ENCODE results near the gene OLFML2A.
"Not testable (repeated sequence)": the region's sequence is repeated elsewhere in the genome, so short reads cannot be mapped to it uniquely, and the experiment has no call there.

Gene OLFML2A

DNA sequence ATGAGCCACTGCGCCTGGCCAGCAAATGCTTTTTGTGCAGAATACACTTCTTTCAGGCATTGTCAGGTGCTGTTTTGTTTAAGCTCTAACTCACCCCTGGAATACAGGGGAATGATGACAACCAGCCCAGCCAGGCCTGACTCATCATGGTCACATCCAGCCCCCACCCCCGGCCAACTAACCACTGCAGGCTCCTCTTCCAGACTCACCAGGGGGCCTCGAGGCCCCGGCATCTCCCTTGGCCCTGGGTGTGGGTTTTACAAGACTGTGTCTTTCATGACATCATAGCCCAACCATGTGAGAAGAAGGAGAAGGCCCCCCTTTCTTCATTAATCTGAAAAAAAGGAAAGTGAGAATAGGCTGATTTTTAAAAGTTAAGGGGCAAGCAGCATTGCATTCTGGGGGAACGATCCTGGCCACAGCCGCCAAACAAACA is 35.5 kb downstream of the OLFML2A start:
- no peak overlapping the region for H3K4me3 ChIP-seq (ENCODE audit: low read length)
- DNase-seq (ENCODE audit: low read depth, low spot score) = no peak

DNA sequence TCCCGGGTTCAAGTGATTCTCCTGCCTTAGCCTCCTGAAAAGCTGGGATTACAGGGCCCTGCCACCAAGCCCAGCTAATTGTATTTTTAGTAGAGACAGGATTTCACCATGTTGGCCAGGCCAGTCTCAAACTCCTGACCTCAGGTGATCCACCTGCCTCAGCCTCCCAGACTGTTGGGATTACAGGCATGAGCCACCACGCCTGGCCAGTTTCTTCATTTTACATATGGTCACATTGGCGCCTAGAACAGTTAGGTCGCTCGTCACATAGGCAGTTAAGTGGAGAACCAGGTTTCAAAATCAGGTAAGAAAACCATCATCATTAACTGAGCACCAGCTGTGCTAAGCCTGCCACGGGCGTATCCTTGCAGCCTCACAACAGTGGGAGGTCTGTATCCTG is 36.1 kb downstream of the OLFML2A start:
- no peak for DNase-seq (ENCODE audit: low read depth, low spot score)
- H3K4me3 ChIP-seq (ENCODE audit: low read length) = no peak overlapping the region

DNA sequence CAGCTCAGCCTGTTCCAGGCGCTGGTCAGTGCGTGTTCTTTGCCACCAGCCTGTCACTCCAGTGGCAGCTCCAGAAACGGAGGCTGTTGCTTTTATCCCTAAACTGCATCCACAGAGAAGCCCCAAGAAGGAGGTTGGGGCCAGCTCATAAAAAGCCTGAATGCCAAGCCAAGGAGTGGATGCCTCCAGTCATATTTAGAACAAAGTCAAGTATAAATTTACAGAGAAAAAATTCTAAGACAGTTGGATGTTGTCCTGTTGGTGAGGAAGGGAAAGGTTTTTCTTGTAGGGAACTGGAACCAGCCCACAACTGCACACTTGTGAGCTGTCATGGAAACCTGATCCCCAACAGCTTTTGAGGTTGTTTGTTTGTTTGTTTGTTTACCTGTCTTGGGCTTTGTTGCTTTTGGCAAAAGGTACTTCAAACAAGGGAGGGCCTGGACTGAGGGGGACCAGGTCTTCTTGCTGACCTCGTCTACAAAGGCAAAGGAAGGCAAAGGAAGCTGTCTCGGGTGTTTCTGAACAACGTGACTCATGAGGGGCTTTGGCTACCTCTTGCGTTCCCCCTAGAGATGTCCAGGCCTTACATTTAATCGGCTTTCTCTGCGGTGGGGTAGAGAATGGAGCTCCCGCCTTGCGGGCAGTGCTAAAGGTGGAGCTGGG is 36.7 kb downstream of the OLFML2A start:
- DNase-seq (ENCODE audit: low read depth, low spot score) = no peak
- no peak overlapping the region for H3K4me3 ChIP-seq (ENCODE audit: low read length)

DNA sequence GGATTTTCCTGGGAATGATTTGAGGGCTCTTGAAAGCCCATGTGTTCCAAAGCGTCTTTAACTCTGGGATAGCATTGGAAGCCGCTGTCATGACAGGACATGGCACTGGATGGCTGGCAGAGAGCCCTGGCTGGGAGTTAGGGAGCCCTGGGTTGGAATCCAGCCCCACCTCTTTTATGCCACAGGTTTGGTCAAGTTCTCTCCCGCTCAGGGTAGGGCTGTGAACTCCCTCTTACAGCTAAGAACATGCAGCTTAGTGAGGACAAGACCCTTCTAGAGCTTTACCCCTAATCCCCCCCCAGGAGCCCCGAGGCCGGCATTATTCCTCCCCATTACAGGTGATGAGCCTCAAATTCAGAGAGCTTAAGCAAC is 37.2 kb downstream of the OLFML2A start:
- no peak overlapping the region for H3K4me3 ChIP-seq (ENCODE audit: low read length)
- no peak for DNase-seq (ENCODE audit: low read depth, low spot score)

DNA sequence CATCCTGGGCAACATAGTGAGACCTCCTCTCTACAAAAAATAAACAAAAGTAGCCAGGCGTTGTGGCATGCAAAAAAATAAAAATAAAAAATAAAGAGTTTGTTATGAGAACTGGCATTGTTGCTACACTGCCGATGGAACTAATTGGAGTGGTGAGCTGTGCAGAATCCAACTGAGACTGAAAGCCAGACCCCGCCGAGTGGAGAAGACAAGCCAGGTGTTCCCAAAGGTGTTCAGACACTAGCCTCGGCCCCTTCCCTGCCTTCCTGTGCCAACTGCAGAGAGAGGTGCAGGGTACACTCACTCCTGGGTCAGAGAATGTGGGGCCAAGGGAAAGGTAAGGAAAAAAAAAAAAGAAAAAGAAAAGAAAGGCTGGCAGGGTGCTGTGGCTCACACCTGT is 38.7 kb downstream of the OLFML2A start:
- no peak for DNase-seq (ENCODE audit: low read depth, low spot score)
- no peak overlapping the region for H3K4me3 ChIP-seq (ENCODE audit: low read length)

DNA sequence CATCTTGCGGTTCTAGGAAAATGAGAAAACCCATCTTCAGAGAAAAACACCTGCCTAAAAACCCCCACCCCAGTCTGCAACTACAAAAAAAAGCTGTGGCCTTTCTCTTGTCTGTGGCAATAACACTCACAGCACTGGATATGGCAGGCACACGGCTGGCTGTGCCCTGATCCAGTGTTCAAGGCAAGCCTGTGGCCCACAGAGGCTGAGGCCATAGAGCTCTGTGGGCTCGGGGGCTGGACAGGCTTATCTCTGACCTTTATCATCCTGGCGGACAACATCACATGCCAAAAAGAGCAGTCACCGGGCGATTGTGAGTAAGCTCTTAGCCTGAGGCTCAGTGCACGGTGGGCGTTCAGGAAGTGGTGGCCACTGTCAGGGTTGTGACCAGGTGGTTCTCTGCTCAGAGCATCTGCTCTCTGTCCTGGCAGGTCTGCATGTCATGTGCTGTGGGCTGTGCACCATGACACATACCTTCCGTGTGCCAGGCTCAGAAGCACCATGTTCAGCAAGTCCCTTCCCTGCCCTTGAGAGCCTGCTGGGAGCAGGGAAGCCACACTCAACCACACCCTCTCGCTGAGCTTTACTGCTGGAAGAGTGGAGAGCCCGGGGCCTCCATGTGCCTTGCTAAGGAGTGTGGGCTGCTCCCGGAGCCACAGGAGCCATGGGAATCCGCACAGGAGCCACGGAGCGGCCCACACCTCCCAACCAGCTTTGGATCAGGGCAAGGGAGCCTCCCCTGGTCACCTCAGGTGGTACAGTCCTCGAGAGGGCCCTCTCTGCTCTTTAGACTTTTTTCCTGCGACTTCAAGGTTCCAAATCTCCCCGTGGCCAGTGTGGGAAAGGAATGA is 41.7 kb downstream of the OLFML2A start:
- H3K4me3 ChIP-seq (ENCODE audit: low read length) = no peak overlapping the region
- no peak for DNase-seq (ENCODE audit: low read depth, low spot score)

DNA sequence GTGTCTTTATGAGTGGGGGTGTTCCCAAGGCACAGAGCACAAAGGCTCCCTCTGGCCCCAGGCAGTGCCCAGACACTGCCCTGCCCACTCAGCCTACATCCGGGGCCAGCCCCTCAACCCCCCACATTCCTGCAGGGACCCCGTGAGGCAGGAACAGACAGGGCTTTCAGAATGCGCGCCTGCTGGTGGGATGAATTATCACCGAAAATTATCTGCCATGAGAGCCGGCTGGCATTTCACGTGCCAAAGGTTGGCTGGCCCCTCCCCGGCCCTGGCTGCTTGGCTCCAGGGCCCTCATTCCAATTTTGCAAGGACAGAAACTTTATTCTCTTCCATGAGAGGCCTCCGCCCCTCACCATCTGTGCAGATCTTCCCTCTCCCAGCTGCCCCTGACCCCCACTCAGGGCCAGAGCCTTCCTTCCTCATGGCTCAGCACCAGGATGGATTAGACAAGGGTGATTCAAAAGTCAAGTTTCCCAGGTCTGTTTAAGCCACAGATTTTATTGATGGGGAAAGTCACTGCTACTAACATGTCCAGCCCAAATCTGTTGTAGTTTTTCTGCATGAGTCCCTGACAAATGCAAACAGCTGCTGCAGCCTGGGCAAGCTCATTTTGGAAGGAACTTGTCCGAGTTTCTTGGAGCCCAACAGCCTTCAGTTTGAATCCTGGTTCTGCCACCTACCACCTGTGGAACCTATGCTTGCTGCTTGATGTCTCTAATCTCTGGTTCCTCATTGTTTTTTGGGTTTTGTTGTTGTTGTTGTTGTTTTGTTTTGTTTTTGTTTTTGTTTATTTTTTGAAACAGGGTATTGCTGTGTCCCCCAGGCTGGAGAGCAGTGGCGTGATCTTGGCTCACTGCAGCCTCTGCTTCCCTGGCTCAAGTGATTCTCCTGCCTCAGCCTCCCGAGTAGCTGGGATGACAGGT is 44.0 kb downstream of the OLFML2A start:
- DNase-seq (ENCODE audit: low read depth, low spot score) = no peak
- H3K4me3 ChIP-seq (ENCODE audit: low read length) = no peak overlapping the region

DNA sequence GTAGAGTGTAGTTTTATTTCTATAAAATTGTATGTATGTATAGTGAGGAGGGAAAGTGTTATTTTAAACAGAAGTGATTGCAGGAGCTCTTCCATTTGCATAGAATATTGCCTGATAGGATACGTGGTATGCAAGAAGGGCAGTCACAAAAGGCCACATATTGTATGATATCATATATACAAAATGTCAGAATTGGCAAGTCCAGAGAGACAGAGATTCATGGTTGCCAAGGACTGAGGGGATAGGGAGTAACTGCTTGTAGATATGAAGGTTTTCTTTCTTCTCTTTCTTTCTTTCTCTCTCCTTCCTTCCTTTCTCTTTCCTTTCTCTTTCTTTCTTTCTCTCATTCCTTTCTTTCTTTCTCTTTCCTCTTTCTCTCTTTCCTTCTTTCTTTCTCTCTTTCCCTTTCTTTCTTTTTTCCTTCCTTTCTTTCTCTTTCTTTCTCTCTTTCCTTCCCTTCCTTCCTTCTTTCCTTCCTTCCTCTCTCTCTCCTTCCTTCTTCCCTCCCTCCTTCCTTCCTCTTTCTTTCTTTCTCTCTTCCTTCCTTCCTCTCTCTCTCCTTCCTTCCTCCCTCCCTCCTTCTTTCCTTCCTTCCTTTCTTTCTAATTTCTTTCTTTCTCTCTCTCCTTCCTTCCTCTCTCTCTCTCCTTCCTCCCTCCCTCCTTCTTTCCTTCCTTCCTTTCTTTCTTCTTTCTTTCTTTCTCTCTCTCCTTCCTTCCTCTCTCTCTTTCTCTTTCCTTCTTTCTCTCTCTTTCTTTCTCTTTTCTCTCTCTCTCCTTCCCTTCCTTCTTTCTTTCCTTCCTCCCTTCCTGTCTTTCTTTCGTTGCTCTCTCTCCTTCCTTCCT is 51.8 kb downstream of the OLFML2A start:
- no peak overlapping the region for H3K4me3 ChIP-seq (ENCODE audit: low read length)
- no peak for DNase-seq (ENCODE audit: low read depth, low spot score)

DNA sequence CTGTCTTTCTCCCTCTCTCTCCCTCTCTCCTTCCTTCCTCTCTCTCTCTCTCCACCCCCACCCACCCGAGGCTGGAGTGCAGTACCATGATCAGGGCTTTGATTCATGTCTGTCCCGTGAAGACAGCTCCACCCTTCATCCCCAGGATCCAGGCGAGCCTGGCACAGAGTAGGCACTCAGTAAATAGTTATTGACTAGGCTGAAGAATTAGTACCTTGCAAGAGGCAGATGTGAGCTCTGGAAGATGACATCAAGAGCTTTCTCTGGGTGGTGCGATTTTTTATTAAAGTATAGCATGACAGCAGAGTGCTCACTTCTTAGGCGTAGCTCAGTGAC is 52.4 kb downstream of the OLFML2A start:
- H3K4me3 ChIP-seq (ENCODE audit: low read length) = no peak overlapping the region
- no peak for DNase-seq (ENCODE audit: low read depth, low spot score)

DNA sequence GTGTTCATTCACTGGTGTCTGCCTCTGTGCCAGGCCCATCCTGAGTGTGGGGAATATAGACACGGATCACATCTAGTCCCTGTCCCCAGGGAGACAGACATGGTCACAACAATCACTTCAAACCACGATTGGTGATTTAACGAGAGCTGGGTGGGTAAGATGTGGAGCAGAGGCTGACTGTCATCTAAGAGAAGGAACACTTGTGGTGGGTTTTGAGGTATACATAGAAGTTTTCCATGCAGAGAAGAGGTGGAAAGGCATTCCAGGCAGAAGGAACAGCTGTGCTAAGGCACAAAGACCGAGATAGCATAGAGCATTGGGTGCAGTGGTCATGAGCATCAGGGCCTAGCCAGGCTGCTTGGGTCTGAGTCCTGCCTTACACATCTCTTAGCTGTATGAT is 53.7 kb downstream of the OLFML2A start:
- no peak overlapping the region for H3K4me3 ChIP-seq (ENCODE audit: low read length)
- DNase-seq (ENCODE audit: low read depth, low spot score) = no peak

DNA sequence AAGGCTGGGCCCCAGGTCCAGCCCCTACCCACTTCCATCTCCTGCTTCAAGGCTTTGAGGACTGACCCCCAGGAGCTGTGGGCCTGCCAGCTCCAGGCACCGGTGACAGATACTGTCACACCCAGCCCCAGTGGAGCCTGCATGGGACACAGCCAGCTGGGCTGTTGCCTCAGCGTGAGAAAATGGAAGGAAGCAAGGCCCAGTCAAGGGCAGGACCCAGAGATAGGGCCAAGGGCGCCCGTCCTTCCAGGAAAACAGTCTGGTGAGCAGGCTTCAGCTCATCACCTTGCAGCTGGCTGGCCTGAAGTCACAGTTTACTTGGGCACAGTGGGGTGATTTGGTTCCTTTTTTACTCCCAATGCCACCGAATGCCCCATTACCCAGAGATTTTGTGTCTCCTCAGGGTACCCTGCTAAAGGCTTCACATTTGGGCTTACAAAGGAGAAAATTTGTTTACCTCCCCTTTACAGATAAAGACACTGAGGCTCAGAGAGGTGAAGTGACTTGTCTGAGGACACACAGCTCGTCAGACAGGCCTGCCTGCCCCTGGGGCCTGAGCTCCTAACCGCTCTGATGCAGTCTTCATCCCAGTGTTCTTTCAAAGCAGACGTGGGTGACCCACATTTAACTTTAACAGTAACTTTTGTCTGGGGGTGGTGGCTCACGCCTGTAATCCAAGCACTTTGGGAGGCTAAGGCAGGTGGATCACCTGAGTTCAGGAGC is 54.9 kb downstream of the OLFML2A start:
- H3K4me3 ChIP-seq (ENCODE audit: low read length) = no peak overlapping the region
- no peak for DNase-seq (ENCODE audit: low read depth, low spot score)

DNA sequence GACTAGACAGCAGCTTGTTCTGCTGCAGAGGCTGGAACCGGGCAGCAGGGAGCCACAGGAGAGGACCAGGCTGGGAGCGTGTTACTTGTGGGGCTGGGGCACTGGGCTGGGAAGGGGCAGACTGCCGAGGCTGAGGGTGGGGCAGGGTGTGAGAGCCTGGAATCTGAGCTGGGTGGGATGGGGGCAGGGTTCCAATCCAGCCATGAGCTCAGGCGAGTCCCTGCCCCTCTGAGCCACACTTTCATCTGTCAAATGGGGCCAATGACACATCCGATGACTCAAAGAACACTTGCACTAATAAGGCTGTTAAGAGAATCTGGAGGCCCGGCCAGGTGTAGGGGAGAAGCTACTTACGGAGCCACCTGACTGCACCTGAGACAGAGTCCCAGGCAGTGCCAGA is 57.7 kb downstream of the OLFML2A start:
- DNase-seq (ENCODE audit: low read depth, low spot score) = no peak
- no peak overlapping the region for H3K4me3 ChIP-seq (ENCODE audit: low read length)

DNA sequence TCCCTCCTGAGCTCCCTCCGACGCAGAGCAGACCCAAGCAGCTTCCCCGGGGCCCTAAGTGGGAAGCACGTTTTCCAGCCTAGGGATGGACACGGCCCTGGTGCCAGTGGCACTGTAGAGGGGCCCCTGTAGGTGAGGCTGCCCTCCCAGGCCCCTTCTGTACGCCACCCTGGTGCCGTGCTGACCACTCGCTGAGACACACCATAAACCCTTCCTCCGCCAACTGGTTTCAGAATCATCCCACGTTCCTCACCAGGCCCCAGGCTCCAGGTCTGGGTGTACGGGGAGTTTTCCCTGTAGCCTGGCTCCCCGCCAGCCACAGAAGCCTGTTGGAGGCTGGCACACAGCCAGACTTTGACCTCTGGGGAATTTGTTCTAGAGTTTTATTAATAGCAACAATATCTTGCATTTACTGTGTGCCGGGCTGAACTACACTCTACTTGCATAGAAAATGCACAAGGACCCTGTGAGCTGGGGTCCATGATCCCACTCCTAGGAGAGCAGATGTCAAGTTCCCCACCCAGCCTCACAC is 58.2 kb downstream of the OLFML2A start:
- DNase-seq (ENCODE audit: low read depth, low spot score) = no peak
- no peak overlapping the region for H3K4me3 ChIP-seq (ENCODE audit: low read length)

DNA sequence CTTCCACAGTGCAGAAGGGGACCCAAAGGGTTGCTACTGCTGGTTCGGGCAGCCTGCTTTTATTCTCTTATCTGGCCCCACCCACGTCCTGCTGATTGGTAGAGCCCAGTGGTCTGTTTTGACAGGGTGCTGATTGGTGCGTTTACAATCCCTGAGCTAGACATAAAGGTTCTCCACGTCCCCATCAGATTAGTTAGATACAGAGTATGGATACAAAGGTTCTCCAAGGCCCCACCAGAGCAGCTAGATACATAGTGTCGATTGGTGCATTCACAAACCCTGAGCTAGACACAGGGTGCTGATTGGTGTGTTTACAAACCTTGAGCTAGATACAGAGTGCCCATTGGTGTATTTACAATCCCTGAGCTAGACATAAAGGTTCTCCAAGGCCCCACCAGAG is 61.2 kb downstream of the OLFML2A start:
- DNase-seq (ENCODE audit: low read depth, low spot score); H3K4me3 ChIP-seq (ENCODE audit: low read length): not testable (repeated sequence)

DNA sequence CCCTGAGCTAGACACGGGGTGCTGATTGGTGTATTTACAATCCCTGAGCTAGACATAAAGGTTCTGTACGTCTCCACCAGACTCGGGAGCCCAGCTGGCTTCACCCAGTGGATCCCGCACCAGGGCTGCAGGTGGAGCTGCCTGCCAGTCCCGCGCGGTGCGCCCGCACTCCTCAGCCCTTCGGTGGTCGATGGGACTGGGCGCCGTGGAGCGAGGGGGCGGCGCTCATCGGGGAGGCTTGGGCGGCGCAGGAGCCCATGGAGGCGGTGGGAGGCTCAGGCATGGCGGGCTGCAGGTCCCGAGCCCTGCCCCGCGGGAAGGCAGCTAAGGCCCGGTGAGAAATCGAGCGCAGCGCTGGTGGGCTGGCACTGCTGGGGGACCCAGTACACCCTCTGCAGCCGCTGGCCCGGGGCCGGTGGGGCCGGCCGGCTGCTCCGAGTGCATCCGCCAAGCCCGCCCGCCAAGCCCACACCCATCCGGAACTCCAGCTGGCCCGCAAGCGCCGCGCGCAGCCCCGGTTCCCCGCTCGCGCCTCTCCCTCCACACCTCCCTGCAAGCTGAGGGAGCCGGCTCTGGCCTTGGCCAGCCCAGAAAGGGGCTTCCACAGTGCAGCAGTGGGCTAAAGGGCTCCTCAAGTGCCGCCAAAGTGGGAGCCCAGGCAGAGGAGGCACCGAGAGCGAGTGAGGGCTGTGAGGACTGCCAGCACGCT is 61.8 kb downstream of the OLFML2A start:
- DNase-seq (ENCODE audit: low read depth, low spot score); H3K4me3 ChIP-seq (ENCODE audit: low read length): not testable (repeated sequence)

DNA sequence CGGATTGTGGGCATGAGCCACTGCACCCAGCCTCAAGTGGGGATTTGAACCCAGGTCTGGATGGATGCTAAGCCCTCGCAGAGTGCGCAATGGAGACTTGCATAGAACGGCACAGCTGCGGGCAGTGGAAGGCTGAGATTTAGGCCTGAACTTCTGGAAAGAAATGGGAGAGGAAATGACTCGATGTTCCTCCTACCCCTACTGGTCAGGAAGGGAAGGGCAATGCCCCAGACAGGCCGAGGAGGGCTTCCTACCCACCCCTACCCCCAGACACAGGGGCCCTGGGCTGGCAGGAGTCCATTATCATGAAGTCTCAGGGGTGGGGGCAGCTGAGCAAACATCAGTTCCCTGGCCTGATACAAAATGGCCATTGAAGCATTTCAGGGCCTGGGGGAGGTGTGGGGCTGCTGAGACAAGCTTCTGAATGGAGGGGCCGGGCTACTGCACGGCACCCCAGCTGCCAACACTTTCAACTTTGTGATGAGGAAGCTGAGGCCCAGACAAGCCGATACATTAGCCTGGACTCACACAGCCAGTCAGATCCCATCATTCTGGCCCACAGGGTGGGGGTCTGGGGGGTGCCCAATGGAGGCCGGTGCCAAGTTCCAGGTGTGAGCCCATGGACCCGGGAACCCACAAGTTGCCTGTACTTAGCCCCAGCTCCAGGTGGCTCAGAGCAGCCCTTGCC is 62.8 kb downstream of the OLFML2A start:
- DNase-seq (ENCODE audit: low read depth, low spot score) = no peak
- H3K4me3 ChIP-seq (ENCODE audit: low read length) = no peak overlapping the region

DNA sequence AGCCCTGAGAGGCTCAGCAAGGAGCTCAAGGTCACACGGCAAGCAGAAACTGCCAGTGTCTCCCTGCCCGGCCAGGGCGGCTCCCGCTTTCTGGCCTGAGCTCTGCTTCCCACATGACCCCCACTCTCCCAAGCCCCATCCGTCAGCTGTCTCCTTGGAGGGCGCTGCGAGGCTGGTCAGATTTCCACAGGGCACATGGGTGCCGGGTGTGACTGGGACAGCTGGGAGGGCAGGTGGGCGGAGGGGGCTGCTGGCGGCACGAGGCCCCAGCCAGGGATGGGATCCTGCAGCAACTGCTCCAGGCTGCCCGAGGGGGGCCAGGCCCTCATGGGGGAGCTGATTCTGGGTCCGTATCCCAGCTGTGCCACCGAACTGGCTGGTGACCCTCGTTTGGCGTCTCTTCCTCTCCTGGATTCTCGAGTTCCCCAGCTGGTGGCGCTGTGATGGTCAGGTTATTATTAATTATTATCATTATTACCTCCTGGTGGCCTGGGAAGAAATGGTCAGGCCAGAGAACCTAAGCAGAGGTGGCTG is 63.4 kb downstream of the OLFML2A start:
- H3K4me3 ChIP-seq (ENCODE audit: low read length) = no peak overlapping the region
- no peak for DNase-seq (ENCODE audit: low read depth, low spot score)
